C4-2B (cell line): ENCODE data around the gene CDC14B.
"Not testable (repeated sequence)": the region's sequence is repeated elsewhere in the genome, so short reads cannot be mapped to it uniquely, and the experiment has no call there.

ENCODE experiments used
- ZFX ChIP-seq: fragments of 450-650 bp; IDR thresholded peaks from 2 replicates; pipeline ENCODE4 v1.6.1; 2017
- TF ChIP-seq, protein P1 (sequence below): fragments of 450-650 bp; conservative IDR thresholded peaks from 2 replicates; pipeline ENCODE4 v1.5.1; 2017; ENCODE audit warnings: mild to moderate bottlenecking

DNA sequence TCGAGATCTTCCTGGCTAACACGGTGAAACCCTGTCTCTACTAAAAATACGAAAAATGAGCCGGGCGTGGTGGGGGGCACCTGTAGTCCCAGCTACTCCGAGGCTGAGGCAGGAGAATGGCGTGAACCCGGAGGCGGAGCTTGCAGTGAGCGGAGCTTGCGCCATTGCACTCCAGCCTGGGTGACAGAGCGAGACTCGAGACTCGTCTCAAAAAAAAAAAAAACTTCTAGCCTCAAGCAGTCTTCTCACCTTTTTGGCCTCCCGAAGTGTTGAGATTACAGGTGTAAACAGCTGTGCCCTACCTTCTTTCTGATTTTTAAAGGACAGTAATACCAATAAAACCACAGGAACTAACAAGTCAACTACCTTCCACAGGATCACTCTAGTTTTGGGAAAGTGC, 76.5 kb downstream of the CDC14B start:
- TF ChIP-seq, protein P1, sequence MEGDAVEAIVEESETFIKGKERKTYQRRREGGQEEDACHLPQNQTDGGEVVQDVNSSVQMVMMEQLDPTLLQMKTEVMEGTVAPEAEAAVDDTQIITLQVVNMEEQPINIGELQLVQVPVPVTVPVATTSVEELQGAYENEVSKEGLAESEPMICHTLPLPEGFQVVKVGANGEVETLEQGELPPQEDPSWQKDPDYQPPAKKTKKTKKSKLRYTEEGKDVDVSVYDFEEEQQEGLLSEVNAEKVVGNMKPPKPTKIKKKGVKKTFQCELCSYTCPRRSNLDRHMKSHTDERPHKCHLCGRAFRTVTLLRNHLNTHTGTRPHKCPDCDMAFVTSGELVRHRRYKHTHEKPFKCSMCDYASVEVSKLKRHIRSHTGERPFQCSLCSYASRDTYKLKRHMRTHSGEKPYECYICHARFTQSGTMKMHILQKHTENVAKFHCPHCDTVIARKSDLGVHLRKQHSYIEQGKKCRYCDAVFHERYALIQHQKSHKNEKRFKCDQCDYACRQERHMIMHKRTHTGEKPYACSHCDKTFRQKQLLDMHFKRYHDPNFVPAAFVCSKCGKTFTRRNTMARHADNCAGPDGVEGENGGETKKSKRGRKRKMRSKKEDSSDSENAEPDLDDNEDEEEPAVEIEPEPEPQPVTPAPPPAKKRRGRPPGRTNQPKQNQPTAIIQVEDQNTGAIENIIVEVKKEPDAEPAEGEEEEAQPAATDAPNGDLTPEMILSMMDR, result not testable (repeated sequence)
- not testable (repeated sequence) for TF ChIP-seq ZFX
